Peyer's patch (tissue), 4 donors: ENCODE data around the gene IQCH. TPM values are rescaled to one million over a fixed set of nuclear protein-coding genes. Genes with fewer than 3 reads are reported as not detected.

Experiments
- DNase-seq, 3 donors: peaks; one replicate each; pipeline ENCODE4 v3.0.0-alpha.2; 2017 to 2019
- H3K27ac ChIP-seq, 4 donors: fragments of 200-600 bp; sonication (generic); one replicate each; pipeline ENCODE4 v1.5.1; 2016 to 2019
- H3K27me3 ChIP-seq, 2 donors: fragments of 200-600 bp; sonication (generic); one replicate each; pipeline ENCODE4 v1.5.1; 2019
- H3K36me3 ChIP-seq, 3 donors: fragments of 200-600 bp; sonication (generic); one replicate each; pipeline ENCODE4 v1.5.1; 2016 to 2019
- H3K4me1 ChIP-seq, 4 donors: fragments of 200-600 bp; sonication (generic); one replicate each; pipeline ENCODE4 v1.5.1; 2016 to 2019
- H3K4me3 ChIP-seq, 4 donors: fragments of 200-600 bp; sonication (generic); 1 replicate in 3 of 4; 2 replicates in 1 of 4; pipeline ENCODE4 v1.5.1; 2016 to 2019; ENCODE audit warnings: mild to moderate bottlenecking in 1 of 4
- H3K9me3 ChIP-seq, 4 donors: fragments of 200-600 bp; sonication (generic); one replicate each; pipeline ENCODE4 v1.5.1; 2016 to 2019; ENCODE audit warnings: mild to moderate bottlenecking in 1 of 4
- CTCF ChIP-seq, 6 experiments: fragments of 450-650 bp in 4 of 6; fragments of 200-600 bp in 2 of 6; sonication (generic) in 1 of 6; IDR thresholded peaks; one replicate each; pipeline ENCODE4 v1.5.1; 2017 to 2019; ENCODE audit warnings: antibody characterized with exemption in 6 of 6, mild to moderate bottlenecking in 3 of 6, moderate library complexity in 1 of 6
- POLR2A ChIP-seq, 2 donors: fragments of 450-650 bp; IDR thresholded peaks; one replicate each; pipeline ENCODE4 v1.5.1; 2017; ENCODE audit warnings: antibody characterized with exemption in 2 of 2, mild to moderate bottlenecking in 2 of 2, moderate library complexity in 2 of 2
- total RNA-seq, 4 donors: library from RNA; depleted of rRNA; stranded (reverse); fragments of >200 nt; gene quantifications; one replicate each; pipeline ENCODE4 v1.1.0, GENCODE V29; 2016

The IQCH gene
- total RNA-seq, 4 donors from 2014 or later: 0.53 to 1.2 (median 0.88) TPM

- Histone ChIP-seq H3K4me3 (no peak overlapping the region), H3K4me1 (no peaks in the 10 kb centered on the region), H3K9me3 (no peaks in the 10 kb centered on the region), H3K27me3 (no peaks in the 10 kb centered on the region), H3K36me3 (peaks cover 0 to 13% (median 0%) of the 10 kb centered on the region in 3 donors), H3K27ac (no peak overlapping the region)
- no peak for DNase-seq
- TF ChIP-seq CTCF (IDR thresholded peaks at IDR 0.05): no peak
- no peak for TF ChIP-seq POLR2A (IDR thresholded peaks at IDR 0.05)
These were observed 276.9 kb downstream of the IQCH start for GRCh38 chr15:67531379-67531914.

GRCh38 chr15:67533873-67534272, 279.3 kb downstream of the IQCH start:
- no peak for DNase-seq
- Histone ChIP-seq H3K9me3 (no peaks in the 10 kb centered on the region), H3K27me3 (no peaks in the 10 kb centered on the region), H3K4me3 (no peak overlapping the region), H3K27ac (no peak overlapping the region), H3K4me1 (no peaks in the 10 kb centered on the region), H3K36me3 (peaks cover 0 to under 1% (median 0%) of the 10 kb centered on the region in 3 donors)
- TF ChIP-seq CTCF (IDR thresholded peaks at IDR 0.05) (no peak), POLR2A (IDR thresholded peaks at IDR 0.05) (no peak)

- Histone ChIP-seq H3K27me3 (no peaks in the 10 kb centered on the region), H3K4me1 (no peaks in the 10 kb centered on the region), H3K27ac (no peak overlapping the region), H3K36me3 (no peaks in the 10 kb centered on the region), H3K9me3 (no peaks in the 10 kb centered on the region), H3K4me3 (no peak overlapping the region)
- DNase-seq: no peak
- no peak for TF ChIP-seq CTCF (IDR thresholded peaks at IDR 0.05)
- TF ChIP-seq POLR2A (IDR thresholded peaks at IDR 0.05): no peak
These were observed 279.8 kb downstream of the IQCH start for GRCh38 chr15:67534360-67534759.

- Histone ChIP-seq H3K27me3 (no peaks in the 10 kb centered on the region), H3K27ac (no peak overlapping the region), H3K4me1 (no peaks in the 10 kb centered on the region), H3K36me3 (no peaks in the 10 kb centered on the region), H3K9me3 (no peaks in the 10 kb centered on the region), H3K4me3 (no peak overlapping the region)
- TF ChIP-seq CTCF (IDR thresholded peaks at IDR 0.05) (no peak), POLR2A (IDR thresholded peaks at IDR 0.05) (no peak)
- no peak for DNase-seq
These were observed 283.2 kb downstream of the IQCH start for GRCh38 chr15:67537771-67538170.

- TF ChIP-seq POLR2A (IDR thresholded peaks at IDR 0.05) (peak; percentile 68 to 77), CTCF (IDR thresholded peaks at IDR 0.05) (no peak)
- DNase-seq: peak; percentile 86 to 95 (median 94)
- peaks cover 0 to 23% (median 2%) of the 10 kb centered on the region in 4 donors for H3K4me1 ChIP-seq
- H3K9me3 ChIP-seq: no peaks in the 10 kb centered on the region
- peak within 1 kb of the TSS; percentile 77 to 91 (median 84) for H3K27ac ChIP-seq
- no peaks in the 10 kb centered on the region for H3K27me3 ChIP-seq
- peak within 1 kb of the TSS; percentile 66 to 96 (median 83) for H3K4me3 ChIP-seq
- H3K36me3 ChIP-seq: no peaks in the 10 kb centered on the region
These were observed 288.1 kb downstream of the IQCH start, which contains the start of gene MAP2K5 for GRCh38 chr15:67542420-67543347. MAP2K5 (plus strand) TSS chr15:67542703; CDS start chr15:67543336, 633 bp downstream.
